ENCODE data around the gene LUZP1. TPM values are rescaled to one million over a fixed set of nuclear protein-coding genes. Genes with fewer than 3 reads are reported as not detected.

Gene LUZP1
- total and polyA plus RNA-seq, 2 donors (not counting 3 experiments of a cell fraction or from before 2014, with no cell fraction given) = 26.3 to 82.4 TPM

- Histone ChIP-seq H3K4me3 (replicated peaks in 1 of 3; ENCODE audit: insufficient read depth in 1 of 3, low read depth in 1 of 3, low read length in 3 of 3) (no peak overlapping the region), H3K36me3 (ENCODE audit: control insufficient read depth in 2 of 2, extremely low read depth in 1 of 2, insufficient read depth in 2 of 2, low read length in 2 of 2) (no peaks in the 10 kb centered on the region), H3K9ac (replicated peaks; ENCODE audit: extremely low read depth, insufficient read depth, low read length) (no peak overlapping the region), H3K4me2 (ENCODE audit: insufficient read depth, low read length) (no peak overlapping the region), H2AFZ (ENCODE audit: low read depth, low read length) (no peak overlapping the region), H3K27me3 (ENCODE audit: control insufficient read depth in 2 of 2, insufficient read depth in 2 of 2, low read length in 2 of 2) (no peaks in the 10 kb centered on the region), H3K4me1 (ENCODE audit: control insufficient read depth, extremely low read depth, insufficient read depth, low read length) (peaks cover 19% of the 10 kb centered on the region), H3K27ac (ENCODE audit: insufficient read depth, low read depth, low read length) (no peak overlapping the region), H3K9me3 (replicated peaks; ENCODE audit: control insufficient read depth, insufficient read depth, low read length) (no peaks in the 10 kb centered on the region), H3K9me1 (replicated peaks; ENCODE audit: control insufficient read depth, extremely low read depth, insufficient read depth, low read length) (no peaks in the 10 kb centered on the region), H4K20me1 (replicated peaks; ENCODE audit: control insufficient read depth, extremely low read depth, insufficient read depth, low read length) (no peaks in the 10 kb centered on the region), H3K79me2 (ENCODE audit: control insufficient read depth, insufficient read depth, low read length) (no peaks in the 10 kb centered on the region)
- POLR2A ChIA-PET = no interaction called here
- intact Hi-C loops (cut with micrococcal nuclease) (no loop called here), dilution Hi-C loops (cut with MboI; ENCODE audit: extremely low pct_ligation_motif_present, low sequenced_read_pairs) (no loop called here)
- TF ChIP-seq CTCF (IDR thresholded peaks at IDR 0.05; ENCODE audit: extremely low read depth in 1 of 2, insufficient read depth in 1 of 2, low read depth in 1 of 2, low read length in 2 of 2) (no peak), POLR2AphosphoS5 (IDR thresholded peaks at IDR 0.05; ENCODE audit: insufficient read depth, low read depth, low read length) (no peak), MAX (IDR thresholded peaks at IDR 0.05; ENCODE audit: insufficient read depth, insufficient read length) (no peak), JUN (IDR thresholded peaks at IDR 0.05; ENCODE audit: borderline replicate concordance, insufficient read depth, insufficient read length, low read depth) (no peak), FOS (IDR thresholded peaks at IDR 0.05; ENCODE audit: borderline replicate concordance, insufficient read depth, low read length) (no peak), POLR2A (IDR thresholded peaks at IDR 0.05; ENCODE audit: low read depth, low read length) (no peak), EZH2 (IDR thresholded peaks at IDR 0.05; ENCODE audit: borderline replicate concordance, low read depth, low read length, severe bottlenecking) (no peak), MYC (IDR thresholded peaks at IDR 0.05; ENCODE audit: low read depth, low read length) (no peak), GATA2 (IDR thresholded peaks at IDR 0.05; ENCODE audit: insufficient read depth, insufficient read length, low read depth, low read length) (no peak)
- no TSS peak for BruUV-seq (replicated peaks)
- FAIRE-seq (no peak), DNase-seq (ENCODE audit: low read depth, low spot score) (no peak)
- CTCF ChIA-PET = interaction anchor here (1.8 kb wide), 1 partner anchor 92 kb away, joined by 5 read pairs; no protein-coding TSS in a partner anchor
These were observed 22.5 kb upstream of the LUZP1 start for GRCh38 chr1:23191199-23191598.
